ENCODE measurements around the gene ALDH1L1. TPM values are rescaled to one million over a fixed set of nuclear protein-coding genes. Genes with fewer than 3 reads are reported as not detected.

ALDH1L1 gene
- total and polyA plus RNA-seq, 5 experiments from 2014 or later, result not detected

- Mint-ChIP-seq H3K36me3 (no peaks in the 10 kb centered on the region), H3K9me3 (no peaks in the 10 kb centered on the region), H3K27me3 (peaks cover 17 to 68% (median 26%) of the 10 kb centered on the region in 5 donors), H3K4me3 (no peak overlapping the region), H3K27ac (no peak overlapping the region), H3K4me1 (no peaks in the 10 kb centered on the region)
- ATAC-seq (no peak), DNase-seq (no peak)
- POLR2A ChIA-PET, result no interaction called here
These were observed 25.6 kb upstream of the ALDH1L1 start for GRCh38 chr3:126205717-126206655.

- ATAC-seq, result no peak
- H3K4me3 Mint-ChIP-seq, result no peak overlapping the region
- no peaks in the 10 kb centered on the region for H3K36me3 Mint-ChIP-seq
- no peaks in the 10 kb centered on the region for H3K9me3 Mint-ChIP-seq
- POLR2A ChIA-PET, result no interaction called here
- peaks cover 4 to 34% (median 16%) of the 10 kb centered on the region in 5 donors for H3K27me3 Mint-ChIP-seq
- DNase-seq, result no peak
- H3K27ac Mint-ChIP-seq, result no peak overlapping the region
- no peaks in the 10 kb centered on the region for H3K4me1 Mint-ChIP-seq
These were observed 22.3 kb upstream of the ALDH1L1 start for GRCh38 chr3:126202680-126203079.

GRCh38 chr3:126202276-126202675 is 21.9 kb upstream of the ALDH1L1 start:
- H3K36me3 Mint-ChIP-seq, result no peaks in the 10 kb centered on the region
- ATAC-seq (no peak), DNase-seq (no peak)
- POLR2A ChIA-PET, result no interaction called here
- H3K27me3 Mint-ChIP-seq, result peaks cover 4 to 34% (median 14%) of the 10 kb centered on the region in 5 donors
- H3K4me3 Mint-ChIP-seq, result no peak overlapping the region
- H3K4me1 Mint-ChIP-seq, result no peaks in the 10 kb centered on the region
- no peak overlapping the region for H3K27ac Mint-ChIP-seq
- no peaks in the 10 kb centered on the region for H3K9me3 Mint-ChIP-seq

GRCh38 chr3:126201168-126201567 is 20.8 kb upstream of the ALDH1L1 start:
- POLR2A ChIA-PET, result no interaction called here
- no peak for ATAC-seq
- no peak for DNase-seq

GRCh38 chr3:126200534-126200933 is 20.1 kb upstream of the ALDH1L1 start:
- Mint-ChIP-seq H3K4me1 (no peaks in the 10 kb centered on the region), H3K36me3 (no peaks in the 10 kb centered on the region), H3K27ac (no peak overlapping the region), H3K27me3 (peaks cover 5 to 34% (median 14%) of the 10 kb centered on the region in 5 donors), H3K9me3 (peaks cover 0 to 2% (median 0%) of the 10 kb centered on the region in 9 donors), H3K4me3 (no peak overlapping the region)
- POLR2A ChIA-PET, result interaction anchor here (0.6 kb wide), 1 partner anchor 1415 kb away, joined by 3 read pairs; no protein-coding TSS in a partner anchor
- ATAC-seq (no peak), DNase-seq (no peak)

More at GRCh38 chr3:126201168-126201567, 20.8 kb upstream of the ALDH1L1 start:
- Mint-ChIP-seq H3K27ac (no peak overlapping the region), H3K9me3 (no peaks in the 10 kb centered on the region), H3K4me1 (no peaks in the 10 kb centered on the region), H3K27me3 (peaks cover 5 to 34% (median 14%) of the 10 kb centered on the region in 5 donors), H3K4me3 (no peak overlapping the region), H3K36me3 (no peaks in the 10 kb centered on the region)

GRCh38 chr3:126199256-126199655 is 18.9 kb upstream of the ALDH1L1 start:
- no peak for ATAC-seq
- H3K4me1 Mint-ChIP-seq, result no peaks in the 10 kb centered on the region
- POLR2A ChIA-PET, result no interaction called here
- peaks cover 5 to 22% (median 9%) of the 10 kb centered on the region in 5 donors for H3K27me3 Mint-ChIP-seq
- no peak overlapping the region for H3K4me3 Mint-ChIP-seq
- peaks cover 6 to 12% (median 8%) of the 10 kb centered on the region in 9 donors for H3K9me3 Mint-ChIP-seq
- no peak for DNase-seq
- H3K27ac Mint-ChIP-seq, result no peak overlapping the region
- H3K36me3 Mint-ChIP-seq, result peaks cover 0 to 12% (median 0%) of the 10 kb centered on the region in 3 donors

GRCh38 chr3:126197854-126198584 is 17.6 kb upstream of the ALDH1L1 start:
- Mint-ChIP-seq H3K9me3 (peaks cover 6 to 14% (median 8%) of the 10 kb centered on the region in 9 donors), H3K36me3 (peaks cover 0 to 14% (median 0%) of the 10 kb centered on the region in 3 donors), H3K4me1 (no peaks in the 10 kb centered on the region), H3K27me3 (peaks cover 1 to 12% (median 5%) of the 10 kb centered on the region in 5 donors), H3K4me3 (peak overlapping the region in 1 of 10 donors; percentile 20), H3K27ac (no peak overlapping the region)
- ATAC-seq (peak; percentile 65 to 75), DNase-seq (peak in 7 of 10 donors; percentile 19 to 72 (median 49))
- POLR2A ChIA-PET, result no interaction called here

GRCh38 chr3:126197343-126197742 is 17.0 kb upstream of the ALDH1L1 start:
- H3K36me3 Mint-ChIP-seq, result peaks cover 0 to 14% (median 0%) of the 10 kb centered on the region in 3 donors
- peaks cover 6 to 14% (median 8%) of the 10 kb centered on the region in 9 donors for H3K9me3 Mint-ChIP-seq
- H3K4me3 Mint-ChIP-seq, result no peak overlapping the region
- DNase-seq, result no peak
- H3K4me1 Mint-ChIP-seq, result no peaks in the 10 kb centered on the region
- peaks cover 2 to 5% (median 4%) of the 10 kb centered on the region in 5 donors for H3K27me3 Mint-ChIP-seq
- H3K27ac Mint-ChIP-seq, result no peak overlapping the region
- no peak for ATAC-seq
- POLR2A ChIA-PET, result no interaction called here

GRCh38 chr3:126194713-126195305 is 14.4 kb upstream of the ALDH1L1 start:
- Mint-ChIP-seq H3K4me1 (no peaks in the 10 kb centered on the region), H3K27me3 (peaks cover 0 to 2% (median 0%) of the 10 kb centered on the region in 5 donors), H3K27ac (no peak overlapping the region), H3K4me3 (no peak overlapping the region), H3K36me3 (peaks cover 0 to 14% (median 0%) of the 10 kb centered on the region in 3 donors), H3K9me3 (peaks cover 6 to 14% (median 8%) of the 10 kb centered on the region in 9 donors)
- DNase-seq (no peak), ATAC-seq (no peak)
- POLR2A ChIA-PET, result no interaction called here

GRCh38 chr3:126191246-126191645 is 10.9 kb upstream of the ALDH1L1 start:
- DNase-seq, result no peak
- ATAC-seq, result no peak
- peaks cover 6 to 14% (median 8%) of the 10 kb centered on the region in 9 donors for H3K9me3 Mint-ChIP-seq
- no peak overlapping the region for H3K27ac Mint-ChIP-seq
- POLR2A ChIA-PET, result no interaction called here
- no peak overlapping the region for H3K4me3 Mint-ChIP-seq
- no peaks in the 10 kb centered on the region for H3K4me1 Mint-ChIP-seq
- H3K36me3 Mint-ChIP-seq, result peaks cover 0 to 14% (median 0%) of the 10 kb centered on the region in 3 donors
- H3K27me3 Mint-ChIP-seq, result peaks cover 0 to 5% (median 0%) of the 10 kb centered on the region in 5 donors

GRCh38 chr3:126187920-126188319 is 7.5 kb upstream of the ALDH1L1 start:
- no peak overlapping the region for H3K4me3 Mint-ChIP-seq
- POLR2A ChIA-PET, result no interaction called here
- DNase-seq (no peak), ATAC-seq (no peak)
- no peaks in the 10 kb centered on the region for H3K36me3 Mint-ChIP-seq
- no peak overlapping the region for H3K27ac Mint-ChIP-seq
- H3K27me3 Mint-ChIP-seq, result peaks cover under 1 to 19% (median 7%) of the 10 kb centered on the region in 5 donors
- peaks cover 0 to 3% (median 0%) of the 10 kb centered on the region in 9 donors for H3K9me3 Mint-ChIP-seq
- no peaks in the 10 kb centered on the region for H3K4me1 Mint-ChIP-seq

- Mint-ChIP-seq H3K36me3 (no peaks in the 10 kb centered on the region), H3K4me1 (no peaks in the 10 kb centered on the region), H3K27me3 (peaks cover 6 to 26% (median 14%) of the 10 kb centered on the region in 5 donors), H3K9me3 (peaks cover 0 to 3% (median 0%) of the 10 kb centered on the region in 9 donors), H3K4me3 (no peak overlapping the region), H3K27ac (peak overlapping the region in 1 of 10 donors; percentile 0)
- POLR2A ChIA-PET, result no interaction called here
- no peak for ATAC-seq
- DNase-seq, result no peak
These were observed 6.4 kb upstream of the ALDH1L1 start for GRCh38 chr3:126186749-126187148.

Data from naive thymus-derived CD8-positive, alpha-beta T cell (primary cell).